ENCODE data around the gene TRMT61B.

The TRMT61B gene

DNA sequence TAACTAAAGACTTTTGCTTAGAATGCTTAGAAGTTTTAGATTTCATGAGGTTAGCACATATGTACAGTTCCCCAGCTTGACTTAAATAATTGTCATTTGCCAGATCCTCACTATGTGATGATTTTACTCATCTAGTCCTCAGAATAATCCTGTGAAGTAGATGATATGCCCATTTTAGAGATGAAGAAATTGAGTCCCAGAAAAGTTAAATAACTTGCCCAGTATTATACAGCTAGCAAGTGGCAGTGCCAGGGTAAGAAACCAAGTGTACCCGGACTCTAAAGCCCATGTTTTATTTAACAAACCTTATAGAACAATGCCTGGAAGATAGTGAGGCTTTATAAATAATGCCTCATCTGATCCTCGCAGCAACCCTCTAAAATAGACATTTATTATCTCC is 31.1 kb downstream of the TRMT61B start:
- Histone ChIP-seq H3K4me2 (ENCODE audit: low read length, poor library complexity, severe bottlenecking) (no peak overlapping the region), H3K36me3 (ENCODE audit: control insufficient read depth in 1 of 2, insufficient read depth in 2 of 2, low read depth in 1 of 2, low read length in 2 of 2) (peaks cover 0 to 6% of the 10 kb centered on the region in 2 experiments)
- 99% methylated on average over 2 of the region's 2 CpGs for WGBS

DNA sequence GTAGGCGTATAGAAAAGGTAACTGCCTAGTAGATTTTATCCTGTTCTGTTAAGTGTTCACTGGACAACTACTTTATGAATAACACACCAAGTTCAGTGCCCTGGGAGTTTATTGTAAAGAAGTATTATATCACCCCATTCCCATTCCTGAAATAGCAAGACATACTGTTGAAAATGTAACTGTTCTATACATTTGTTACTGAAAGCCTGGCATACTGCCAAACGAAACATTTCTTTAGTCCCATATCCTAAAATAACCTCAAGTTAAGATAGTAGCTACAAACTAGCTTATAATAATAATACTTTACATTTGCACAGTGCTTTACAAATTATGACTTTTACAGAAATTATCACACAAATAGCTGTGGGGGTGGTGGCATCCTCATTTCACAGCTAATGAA is 34.3 kb downstream of the TRMT61B start:
- no peak overlapping the region for H2BK5ac ChIP-seq (ENCODE audit: low read depth, low read length, poor library complexity, severe bottlenecking)
- no peaks in the 10 kb centered on the region for H3K79me1 ChIP-seq (replicated peaks; ENCODE audit: low read length, poor library complexity, severe bottlenecking)
- H3K23ac ChIP-seq (ENCODE audit: low read length in 2 of 2) = no peak overlapping the region
- H3K27ac ChIP-seq (ENCODE audit: low read length, poor library complexity, severe bottlenecking) = no peak overlapping the region
- no peak overlapping the region for H3K14ac ChIP-seq (ENCODE audit: low read length in 2 of 2)
- H4K8ac ChIP-seq (ENCODE audit: low read length) = no peak overlapping the region
- H3K18ac ChIP-seq (ENCODE audit: low read depth in 1 of 2, low read length in 2 of 2) = no peak overlapping the region
- no peak overlapping the region for H3K4me3 ChIP-seq (ENCODE audit: insufficient read depth in 1 of 2, low read depth in 1 of 2, low read length in 2 of 2)
- H2AK5ac ChIP-seq (ENCODE audit: low read length, severe bottlenecking) = no peak overlapping the region
- no CpG with 5 or more reads among the region's 2 CpGs for WGBS
- no peak overlapping the region for H2AFZ ChIP-seq (ENCODE audit: low read depth, low read length)
- H3K9me3 ChIP-seq (ENCODE audit: control insufficient read depth, low read length) = no peaks in the 10 kb centered on the region
- no peaks in the 10 kb centered on the region for H3K27me3 ChIP-seq (ENCODE audit: control insufficient read depth in 1 of 2, insufficient read depth in 1 of 2, low read length in 2 of 2)
- H3K36me3 ChIP-seq (ENCODE audit: control insufficient read depth in 1 of 2, insufficient read depth in 2 of 2, low read depth in 1 of 2, low read length in 2 of 2) = peaks cover 0 to 3% of the 10 kb centered on the region in 2 experiments
- H2BK120ac ChIP-seq (ENCODE audit: low read depth, low read length) = no peak overlapping the region
- no peak overlapping the region for H3K9ac ChIP-seq (ENCODE audit: low read length)
- no peaks in the 10 kb centered on the region for H3K4me1 ChIP-seq (ENCODE audit: control insufficient read depth, insufficient read depth, low read depth, low read length)
- H2BK12ac ChIP-seq (ENCODE audit: low read length in 2 of 2) = no peak overlapping the region
- no peak for DNase-seq
- H4K91ac ChIP-seq (ENCODE audit: low read length) = no peak overlapping the region
- no peak overlapping the region for H2BK15ac ChIP-seq (ENCODE audit: low read depth, poor library complexity, severe bottlenecking)
- no peak overlapping the region for H3K4ac ChIP-seq (ENCODE audit: low read depth in 1 of 2, low read length in 2 of 2)
- H3K4me2 ChIP-seq (ENCODE audit: low read length, poor library complexity, severe bottlenecking) = no peak overlapping the region

More for the DNA sequence above, 31.1 kb downstream of the TRMT61B start:
- Histone ChIP-seq H2AFZ (ENCODE audit: low read depth, low read length) (no peak overlapping the region), H3K18ac (ENCODE audit: low read depth in 1 of 2, low read length in 2 of 2) (no peak overlapping the region), H2BK5ac (ENCODE audit: low read depth, low read length, poor library complexity, severe bottlenecking) (no peak overlapping the region), H3K23ac (ENCODE audit: low read length in 2 of 2) (no peak overlapping the region), H3K9ac (ENCODE audit: low read length) (no peak overlapping the region), H3K14ac (ENCODE audit: low read length in 2 of 2) (no peak overlapping the region), H4K8ac (ENCODE audit: low read length) (no peak overlapping the region), H2BK12ac (ENCODE audit: low read length in 2 of 2) (no peak overlapping the region), H2BK120ac (ENCODE audit: low read depth, low read length) (no peak overlapping the region), H3K9me3 (ENCODE audit: control insufficient read depth, low read length) (no peaks in the 10 kb centered on the region), H3K27ac (ENCODE audit: low read length, poor library complexity, severe bottlenecking) (no peak overlapping the region), H3K4me1 (ENCODE audit: control insufficient read depth, insufficient read depth, low read depth, low read length) (no peaks in the 10 kb centered on the region), H3K4me3 (ENCODE audit: insufficient read depth in 1 of 2, low read depth in 1 of 2, low read length in 2 of 2) (no peak overlapping the region), H3K79me1 (replicated peaks; ENCODE audit: low read length, poor library complexity, severe bottlenecking) (no peaks in the 10 kb centered on the region), H2BK15ac (ENCODE audit: low read depth, poor library complexity, severe bottlenecking) (no peak overlapping the region), H2AK5ac (ENCODE audit: low read length, severe bottlenecking) (no peak overlapping the region), H3K4ac (ENCODE audit: low read depth in 1 of 2, low read length in 2 of 2) (no peak overlapping the region), H3K27me3 (ENCODE audit: control insufficient read depth in 1 of 2, insufficient read depth in 1 of 2, low read length in 2 of 2) (no peaks in the 10 kb centered on the region), H4K91ac (ENCODE audit: low read length) (no peak overlapping the region)
- no peak for DNase-seq

DNA sequence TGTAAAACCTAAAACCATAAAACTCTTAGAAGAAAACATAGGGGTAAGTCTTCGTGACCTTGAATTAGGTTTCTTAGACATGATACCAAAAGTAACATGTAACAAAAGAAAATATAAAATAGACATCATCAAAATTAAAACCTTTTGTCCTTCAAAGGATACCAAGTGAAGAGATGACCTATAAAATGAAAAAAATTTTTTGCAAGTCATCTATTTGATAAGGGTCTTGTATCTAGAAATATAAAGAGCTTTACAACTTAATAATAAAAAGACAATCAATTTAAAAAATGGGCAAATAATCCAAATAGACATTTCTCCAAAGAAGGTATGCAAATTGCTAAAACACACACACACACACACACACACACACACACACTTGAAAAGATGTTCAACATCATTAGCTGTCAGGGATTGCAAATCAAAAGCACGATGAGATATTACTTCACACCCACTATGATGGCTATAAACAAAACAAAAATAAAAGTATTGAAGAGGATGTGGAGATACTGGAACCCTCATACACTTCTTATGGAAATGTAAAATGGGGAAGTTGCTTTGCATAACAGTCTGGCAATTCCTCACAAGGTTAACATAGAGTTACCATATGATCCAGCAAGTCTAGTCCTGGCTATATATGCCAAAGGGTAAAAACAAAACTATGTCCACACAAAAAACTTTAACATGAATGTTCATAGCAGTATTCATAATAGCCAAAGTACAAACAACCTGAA is 36.2 kb downstream of the TRMT61B start:
- Histone ChIP-seq H3K27me3 (ENCODE audit: control insufficient read depth in 1 of 2, insufficient read depth in 1 of 2, low read length in 2 of 2) (no peaks in the 10 kb centered on the region), H3K4ac (ENCODE audit: low read depth in 1 of 2, low read length in 2 of 2) (no peak overlapping the region), H2AFZ (ENCODE audit: low read depth, low read length) (no peak overlapping the region), H2BK12ac (ENCODE audit: low read length in 2 of 2) (no peak overlapping the region), H3K9me3 (ENCODE audit: control insufficient read depth, low read length) (no peaks in the 10 kb centered on the region), H2BK5ac (ENCODE audit: low read depth, low read length, poor library complexity, severe bottlenecking) (no peak overlapping the region), H2BK120ac (ENCODE audit: low read depth, low read length) (no peak overlapping the region), H3K14ac (ENCODE audit: low read length in 2 of 2) (no peak overlapping the region), H3K18ac (ENCODE audit: low read depth in 1 of 2, low read length in 2 of 2) (no peak overlapping the region), H2BK15ac (ENCODE audit: low read depth, poor library complexity, severe bottlenecking) (no peak overlapping the region), H3K4me3 (ENCODE audit: insufficient read depth in 1 of 2, low read depth in 1 of 2, low read length in 2 of 2) (no peak overlapping the region), H3K23ac (ENCODE audit: low read length in 2 of 2) (no peak overlapping the region), H3K79me1 (replicated peaks; ENCODE audit: low read length, poor library complexity, severe bottlenecking) (no peaks in the 10 kb centered on the region), H4K8ac (ENCODE audit: low read length) (no peak overlapping the region), H2AK5ac (ENCODE audit: low read length, severe bottlenecking) (no peak overlapping the region), H3K9ac (ENCODE audit: low read length) (no peak overlapping the region), H3K4me1 (ENCODE audit: control insufficient read depth, insufficient read depth, low read depth, low read length) (no peaks in the 10 kb centered on the region), H4K91ac (ENCODE audit: low read length) (no peak overlapping the region), H3K4me2 (ENCODE audit: low read length, poor library complexity, severe bottlenecking) (no peak overlapping the region), H3K27ac (ENCODE audit: low read length, poor library complexity, severe bottlenecking) (no peak overlapping the region), H3K36me3 (ENCODE audit: control insufficient read depth in 1 of 2, insufficient read depth in 2 of 2, low read depth in 1 of 2, low read length in 2 of 2) (no peaks in the 10 kb centered on the region)
- no peak for DNase-seq
- no CpG with 5 or more reads among the region's 2 CpGs for WGBS

DNA sequence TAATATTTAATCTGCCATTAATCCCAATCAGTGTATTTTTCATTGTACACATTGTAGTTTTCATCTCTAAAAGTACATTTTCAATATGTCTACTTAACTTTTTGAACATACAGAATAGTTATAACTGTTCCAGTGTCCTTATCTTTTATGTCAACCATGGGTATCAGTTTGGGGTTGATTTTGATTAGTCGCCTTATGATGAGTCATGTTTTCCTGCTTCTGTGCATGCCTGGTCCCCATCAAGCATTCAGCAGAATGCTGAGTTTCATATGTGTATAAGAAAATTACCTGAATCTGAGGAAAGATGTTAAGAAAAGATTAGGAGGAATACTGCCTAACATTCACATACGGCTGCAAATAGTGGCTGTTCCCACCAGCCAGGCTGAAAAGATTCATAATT is 41.7 kb downstream of the TRMT61B start:
- H4K91ac ChIP-seq (ENCODE audit: low read length) = no peak overlapping the region
- H2BK120ac ChIP-seq (ENCODE audit: low read depth, low read length) = no peak overlapping the region
- H3K36me3 ChIP-seq (ENCODE audit: control insufficient read depth in 1 of 2, insufficient read depth in 2 of 2, low read depth in 1 of 2, low read length in 2 of 2) = no peaks in the 10 kb centered on the region
- H3K4me1 ChIP-seq (ENCODE audit: control insufficient read depth, insufficient read depth, low read depth, low read length) = no peaks in the 10 kb centered on the region
- no peak for DNase-seq
- no peaks in the 10 kb centered on the region for H3K27me3 ChIP-seq (ENCODE audit: control insufficient read depth in 1 of 2, insufficient read depth in 1 of 2, low read length in 2 of 2)
- H3K4me2 ChIP-seq (ENCODE audit: low read length, poor library complexity, severe bottlenecking) = no peak overlapping the region
- no peak overlapping the region for H2BK12ac ChIP-seq (ENCODE audit: low read length in 2 of 2)
- no peak overlapping the region for H2AK5ac ChIP-seq (ENCODE audit: low read length, severe bottlenecking)
- H3K23ac ChIP-seq (ENCODE audit: low read length in 2 of 2) = no peak overlapping the region
- no peak overlapping the region for H3K4me3 ChIP-seq (ENCODE audit: insufficient read depth in 1 of 2, low read depth in 1 of 2, low read length in 2 of 2)
- H3K18ac ChIP-seq (ENCODE audit: low read depth in 1 of 2, low read length in 2 of 2) = no peak overlapping the region
- 79% methylated on average over 2 of the region's 2 CpGs for WGBS
- no peak overlapping the region for H3K4ac ChIP-seq (ENCODE audit: low read depth in 1 of 2, low read length in 2 of 2)
- no peaks in the 10 kb centered on the region for H3K9me3 ChIP-seq (ENCODE audit: control insufficient read depth, low read length)
- H2BK5ac ChIP-seq (ENCODE audit: low read depth, low read length, poor library complexity, severe bottlenecking) = no peak overlapping the region
- no peak overlapping the region for H4K8ac ChIP-seq (ENCODE audit: low read length)
- no peak overlapping the region for H3K27ac ChIP-seq (ENCODE audit: low read length, poor library complexity, severe bottlenecking)
- H2BK15ac ChIP-seq (ENCODE audit: low read depth, poor library complexity, severe bottlenecking) = no peak overlapping the region
- no peaks in the 10 kb centered on the region for H3K79me1 ChIP-seq (replicated peaks; ENCODE audit: low read length, poor library complexity, severe bottlenecking)
- no peak overlapping the region for H3K14ac ChIP-seq (ENCODE audit: low read length in 2 of 2)
- H2AFZ ChIP-seq (ENCODE audit: low read depth, low read length) = no peak overlapping the region
- no peak overlapping the region for H3K9ac ChIP-seq (ENCODE audit: low read length)

Measured in mesenchymal stem cell (in vitro differentiated cells and primary cell).